ENCODE measurements around the gene PRDM8.

DNA sequence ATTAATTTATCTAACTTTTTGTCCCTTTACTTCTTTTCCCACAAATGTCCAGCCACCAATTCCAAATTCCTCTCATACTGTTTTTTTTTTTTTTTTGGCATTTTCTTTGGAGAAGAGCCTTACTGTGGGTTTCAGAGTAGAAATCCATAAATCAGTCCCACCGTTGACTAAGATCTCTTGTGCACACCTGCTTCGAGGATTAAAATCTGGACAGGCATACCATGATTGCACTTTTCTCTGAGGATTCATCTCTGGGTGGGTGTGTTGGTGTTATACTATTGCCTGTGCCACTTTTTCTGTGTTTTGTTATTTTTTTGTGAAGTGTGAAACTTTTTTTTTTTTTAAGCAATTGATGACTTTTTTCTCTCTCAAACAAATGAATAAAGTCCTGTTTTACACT lies 13.2 kb downstream of the PRDM8 start:
- TF ChIP-seq, protein P1, sequence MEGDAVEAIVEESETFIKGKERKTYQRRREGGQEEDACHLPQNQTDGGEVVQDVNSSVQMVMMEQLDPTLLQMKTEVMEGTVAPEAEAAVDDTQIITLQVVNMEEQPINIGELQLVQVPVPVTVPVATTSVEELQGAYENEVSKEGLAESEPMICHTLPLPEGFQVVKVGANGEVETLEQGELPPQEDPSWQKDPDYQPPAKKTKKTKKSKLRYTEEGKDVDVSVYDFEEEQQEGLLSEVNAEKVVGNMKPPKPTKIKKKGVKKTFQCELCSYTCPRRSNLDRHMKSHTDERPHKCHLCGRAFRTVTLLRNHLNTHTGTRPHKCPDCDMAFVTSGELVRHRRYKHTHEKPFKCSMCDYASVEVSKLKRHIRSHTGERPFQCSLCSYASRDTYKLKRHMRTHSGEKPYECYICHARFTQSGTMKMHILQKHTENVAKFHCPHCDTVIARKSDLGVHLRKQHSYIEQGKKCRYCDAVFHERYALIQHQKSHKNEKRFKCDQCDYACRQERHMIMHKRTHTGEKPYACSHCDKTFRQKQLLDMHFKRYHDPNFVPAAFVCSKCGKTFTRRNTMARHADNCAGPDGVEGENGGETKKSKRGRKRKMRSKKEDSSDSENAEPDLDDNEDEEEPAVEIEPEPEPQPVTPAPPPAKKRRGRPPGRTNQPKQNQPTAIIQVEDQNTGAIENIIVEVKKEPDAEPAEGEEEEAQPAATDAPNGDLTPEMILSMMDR (IDR thresholded peaks at IDR 0.05 in 8 of 11, conservative IDR thresholded peaks at IDR 0.05 in 3 of 11) = no peak
- TF ChIP-seq POLR2A (IDR thresholded peaks at IDR 0.05) = no peak

Data from spleen (tissue), 7 donors.